HepG2 (cell line): ENCODE measurements around the gene ZG16. TPM values are rescaled to one million over a fixed set of nuclear protein-coding genes. Genes with fewer than 3 reads are reported as not detected.
A peak's percentile ranks its signal among the peaks of the same experiment; 100 is the strongest.

Experiments used
- GZF1 ChIP-seq: sonication (generic); formaldehyde crosslinking; IDR thresholded peaks from 2 replicates; pipeline ENCODE4 v1.5.1; 2020; ENCODE audit warnings: mild to moderate bottlenecking, missing genetic modification reagents
- HNF4A ChIP-seq: sonication (generic); formaldehyde crosslinking; IDR thresholded peaks from 2 replicates; pipeline ENCODE4 v1.4.0; 2020; ENCODE audit warnings: missing genetic modification reagents
- HNRNPH1 ChIP-seq: fragments of 200-400 bp; formaldehyde crosslinking; optimal IDR thresholded peaks from 2 replicates; pipeline ENCODE3; 2017; ENCODE audit warnings: mild to moderate bottlenecking, low read depth, low read length
- MED1 ChIP-seq: sonication (generic); formaldehyde crosslinking; IDR thresholded peaks from 2 replicates; pipeline ENCODE4 v1.4.0; 2020; ENCODE audit warnings: missing genetic modification reagents
- MYNN ChIP-seq: sonication (generic); formaldehyde crosslinking; IDR thresholded peaks from 2 replicates; pipeline ENCODE4 v1.4.0; 2020; ENCODE audit warnings: mild to moderate bottlenecking, low read depth, missing genetic modification reagents
- RCOR2 ChIP-seq: IDR thresholded peaks from 2 replicates; pipeline ENCODE4 v1.6.1; 2016; ENCODE audit warnings: missing biosample characterization, missing genetic modification reagents
- SALL1 ChIP-seq: sonication (generic); formaldehyde crosslinking; IDR thresholded peaks from 2 replicates; pipeline ENCODE4 v1.8.0; 2022; ENCODE audit warnings: mild to moderate bottlenecking, missing genetic modification reagents
- SCMH1 ChIP-seq: sonication (generic); formaldehyde crosslinking; IDR thresholded peaks from 2 replicates; pipeline ENCODE4 v1.9.0; 2021; ENCODE audit warnings: missing genetic modification reagents, mild to moderate bottlenecking, borderline replicate concordance
- SRSF9 ChIP-seq: fragments of 200-400 bp; formaldehyde crosslinking; IDR thresholded peaks from 2 replicates; pipeline ENCODE4 v1.6.1; 2018; ENCODE audit warnings: borderline replicate concordance, mild to moderate bottlenecking, low read depth, low read length; ENCODE audit not compliant: insufficient read depth, poor library complexity, severe bottlenecking
- TBP ChIP-seq: sonication (generic); formaldehyde crosslinking; IDR thresholded peaks from 2 replicates; pipeline ENCODE4 v1.5.0; 2020; ENCODE audit warnings: missing genetic modification reagents
- ZBTB1 ChIP-seq: sonication (generic); formaldehyde crosslinking; IDR thresholded peaks from 2 replicates; pipeline ENCODE4 v1.4.0; 2020; ENCODE audit warnings: missing genetic modification reagents, borderline replicate concordance
- ZBTB38 ChIP-seq: sonication (generic); formaldehyde crosslinking; IDR thresholded peaks from 2 replicates; pipeline ENCODE4 v1.5.1; 2020; ENCODE audit warnings: mild to moderate bottlenecking, missing genetic modification reagents
- ZC3H13 ChIP-seq: sonication (generic); formaldehyde crosslinking; IDR thresholded peaks from 2 replicates; pipeline ENCODE4 v1.8.1; 2023; ENCODE audit warnings: mild to moderate bottlenecking, missing genetic modification reagents, moderate library complexity
- ZKSCAN8 ChIP-seq: IDR thresholded peaks from 2 replicates; pipeline ENCODE4 v1.6.1; 2016; ENCODE audit warnings: borderline replicate concordance, missing genetic modification reagents, missing compliant biosample characterization
- ZNF3 ChIP-seq: IDR thresholded peaks from 2 replicates; pipeline ENCODE4 v1.7.0; 2017; ENCODE audit warnings: inconsistent platforms
- ZNF557 ChIP-seq: sonication (generic); formaldehyde crosslinking; IDR thresholded peaks from 2 replicates; pipeline ENCODE4 v1.4.0; 2020; ENCODE audit warnings: missing genetic modification reagents
- polyA plus RNA-seq, 8 experiments: library from polyadenylated mRNA; depleted of rRNA in 3 of 8; stranded (reverse) in 7 of 8; unstranded in 1 of 8; fragments of >200 nt; fragmentation: Illumina TruSeq in 4 of 8; extraction: Trizol in 4 of 8; gene quantifications; 2 replicates each; pipeline versions ENCODE4 v1.2.1 to v1.2.3, GENCODE V29; 2011 to 2016; ENCODE audit warnings: low read depth in 4 of 8, missing spikeins in 1 of 8, mixed read lengths in 1 of 8; ENCODE audit not compliant: insufficient read depth in 1 of 8
- total RNA-seq, 5 experiments: library from RNA; depleted of rRNA; stranded (reverse); fragments of >200 nt; fragmentation: Illumina TruSeq; extraction: Trizol; gene quantifications; 2 replicates each; pipeline ENCODE4 v1.2.3, GENCODE V29; 2016; ENCODE audit warnings: low read depth in 1 of 5
- TF ChIP-seq, protein P1 (sequence below): sonication (generic); formaldehyde crosslinking; IDR thresholded peaks from 2 replicates; pipeline ENCODE4 v1.4.0; 2020; ENCODE audit warnings: missing genetic modification reagents, borderline replicate concordance
- TF ChIP-seq, protein P2 (sequence below): sonication (generic); formaldehyde crosslinking; IDR thresholded peaks from 2 replicates; pipeline ENCODE4 v1.4.0; 2020; ENCODE audit warnings: missing genetic modification reagents, borderline replicate concordance
- TF ChIP-seq, protein P3 (sequence below): sonication (generic); formaldehyde crosslinking; IDR thresholded peaks from 2 replicates; pipeline ENCODE4 v1.5.0; 2020; ENCODE audit warnings: missing genetic modification reagents, mild to moderate bottlenecking, borderline replicate concordance
- TF ChIP-seq, protein P4 (sequence below): sonication (generic); formaldehyde crosslinking; IDR thresholded peaks from 2 replicates; pipeline ENCODE4 v1.4.0; 2020; ENCODE audit warnings: low read depth, missing genetic modification reagents
- TF ChIP-seq, protein P5 (sequence below): sonication (generic); formaldehyde crosslinking; IDR thresholded peaks from 2 replicates; pipeline ENCODE4 v1.4.0; 2020; ENCODE audit warnings: mild to moderate bottlenecking, missing genetic modification reagents

Gene ZG16
- total and polyA plus RNA-seq, 2 of the 13 experiments (the other 11 are each of a cell fraction or from before 2014, with no cell fraction given): 0.04 to 0.07 TPM

DNA sequence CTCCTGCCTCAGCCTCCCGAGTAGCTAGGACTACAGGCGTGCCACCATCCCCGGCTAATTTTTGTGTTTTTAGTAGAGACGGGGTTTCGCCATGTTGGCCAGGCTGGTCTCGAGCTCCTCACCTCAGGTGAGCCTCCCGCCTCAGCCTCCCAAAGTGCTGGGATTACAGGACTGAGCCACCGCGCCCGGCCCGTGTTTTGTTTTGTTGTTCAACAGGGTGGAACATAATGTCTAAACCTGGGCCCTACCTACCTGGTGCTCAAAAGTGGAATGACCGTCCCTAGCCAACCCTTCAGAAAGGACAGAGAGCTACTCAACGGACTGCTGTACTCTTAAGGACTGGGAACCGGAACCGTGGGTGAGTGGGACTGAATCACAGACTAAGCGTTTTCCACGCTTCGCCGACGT lies 11.7 kb downstream of the ZG16 start (continued):
- TF ChIP-seq, protein P1, sequence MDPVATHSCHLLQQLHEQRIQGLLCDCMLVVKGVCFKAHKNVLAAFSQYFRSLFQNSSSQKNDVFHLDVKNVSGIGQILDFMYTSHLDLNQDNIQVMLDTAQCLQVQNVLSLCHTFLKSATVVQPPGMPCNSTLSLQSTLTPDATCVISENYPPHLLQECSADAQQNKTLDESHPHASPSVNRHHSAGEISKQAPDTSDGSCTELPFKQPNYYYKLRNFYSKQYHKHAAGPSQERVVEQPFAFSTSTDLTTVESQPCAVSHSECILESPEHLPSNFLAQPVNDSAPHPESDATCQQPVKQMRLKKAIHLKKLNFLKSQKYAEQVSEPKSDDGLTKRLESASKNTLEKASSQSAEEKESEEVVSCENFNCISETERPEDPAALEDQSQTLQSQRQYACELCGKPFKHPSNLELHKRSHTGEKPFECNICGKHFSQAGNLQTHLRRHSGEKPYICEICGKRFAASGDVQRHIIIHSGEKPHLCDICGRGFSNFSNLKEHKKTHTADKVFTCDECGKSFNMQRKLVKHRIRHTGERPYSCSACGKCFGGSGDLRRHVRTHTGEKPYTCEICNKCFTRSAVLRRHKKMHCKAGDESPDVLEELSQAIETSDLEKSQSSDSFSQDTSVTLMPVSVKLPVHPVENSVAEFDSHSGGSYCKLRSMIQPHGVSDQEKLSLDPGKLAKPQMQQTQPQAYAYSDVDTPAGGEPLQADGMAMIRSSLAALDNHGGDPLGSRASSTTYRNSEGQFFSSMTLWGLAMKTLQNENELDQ: no peak
- TF ChIP-seq ZNF557 (CRISPR knock-in tag) (no peak), SCMH1 (no peak), TBP (CRISPR knock-in tag) (0 out of 2 replicates have a peak, but pooled peaks have one; percentile 61), SRSF9 (no peak), SALL1 (no peak), ZKSCAN8 (no peak), ZBTB1 (CRISPR knock-in tag) (no peak), MYNN (CRISPR knock-in tag) (no peak), GZF1 (CRISPR knock-in tag) (no peak), MED1 (CRISPR knock-in tag) (no peak), ZC3H13 (CRISPR knock-in tag) (no peak), HNF4A (no peak), HNRNPH1 (no peak), RCOR2 (CRISPR knock-in tag) (0 out of 2 replicates have a peak, but pooled peaks have one; percentile 14), ZBTB38 (CRISPR knock-in tag) (peak; percentile 90), ZNF3 (CRISPR knock-in tag) (no peak)
- TF ChIP-seq, protein P2, sequence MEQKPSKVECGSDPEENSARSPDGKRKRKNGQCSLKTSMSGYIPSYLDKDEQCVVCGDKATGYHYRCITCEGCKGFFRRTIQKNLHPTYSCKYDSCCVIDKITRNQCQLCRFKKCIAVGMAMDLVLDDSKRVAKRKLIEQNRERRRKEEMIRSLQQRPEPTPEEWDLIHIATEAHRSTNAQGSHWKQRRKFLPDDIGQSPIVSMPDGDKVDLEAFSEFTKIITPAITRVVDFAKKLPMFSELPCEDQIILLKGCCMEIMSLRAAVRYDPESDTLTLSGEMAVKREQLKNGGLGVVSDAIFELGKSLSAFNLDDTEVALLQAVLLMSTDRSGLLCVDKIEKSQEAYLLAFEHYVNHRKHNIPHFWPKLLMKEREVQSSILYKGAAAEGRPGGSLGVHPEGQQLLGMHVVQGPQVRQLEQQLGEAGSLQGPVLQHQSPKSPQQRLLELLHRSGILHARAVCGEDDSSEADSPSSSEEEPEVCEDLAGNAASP: no peak
- TF ChIP-seq, protein P3, sequence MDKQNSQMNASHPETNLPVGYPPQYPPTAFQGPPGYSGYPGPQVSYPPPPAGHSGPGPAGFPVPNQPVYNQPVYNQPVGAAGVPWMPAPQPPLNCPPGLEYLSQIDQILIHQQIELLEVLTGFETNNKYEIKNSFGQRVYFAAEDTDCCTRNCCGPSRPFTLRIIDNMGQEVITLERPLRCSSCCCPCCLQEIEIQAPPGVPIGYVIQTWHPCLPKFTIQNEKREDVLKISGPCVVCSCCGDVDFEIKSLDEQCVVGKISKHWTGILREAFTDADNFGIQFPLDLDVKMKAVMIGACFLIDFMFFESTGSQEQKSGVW (CRISPR knock-in tag): no peak
- TF ChIP-seq, protein P4, sequence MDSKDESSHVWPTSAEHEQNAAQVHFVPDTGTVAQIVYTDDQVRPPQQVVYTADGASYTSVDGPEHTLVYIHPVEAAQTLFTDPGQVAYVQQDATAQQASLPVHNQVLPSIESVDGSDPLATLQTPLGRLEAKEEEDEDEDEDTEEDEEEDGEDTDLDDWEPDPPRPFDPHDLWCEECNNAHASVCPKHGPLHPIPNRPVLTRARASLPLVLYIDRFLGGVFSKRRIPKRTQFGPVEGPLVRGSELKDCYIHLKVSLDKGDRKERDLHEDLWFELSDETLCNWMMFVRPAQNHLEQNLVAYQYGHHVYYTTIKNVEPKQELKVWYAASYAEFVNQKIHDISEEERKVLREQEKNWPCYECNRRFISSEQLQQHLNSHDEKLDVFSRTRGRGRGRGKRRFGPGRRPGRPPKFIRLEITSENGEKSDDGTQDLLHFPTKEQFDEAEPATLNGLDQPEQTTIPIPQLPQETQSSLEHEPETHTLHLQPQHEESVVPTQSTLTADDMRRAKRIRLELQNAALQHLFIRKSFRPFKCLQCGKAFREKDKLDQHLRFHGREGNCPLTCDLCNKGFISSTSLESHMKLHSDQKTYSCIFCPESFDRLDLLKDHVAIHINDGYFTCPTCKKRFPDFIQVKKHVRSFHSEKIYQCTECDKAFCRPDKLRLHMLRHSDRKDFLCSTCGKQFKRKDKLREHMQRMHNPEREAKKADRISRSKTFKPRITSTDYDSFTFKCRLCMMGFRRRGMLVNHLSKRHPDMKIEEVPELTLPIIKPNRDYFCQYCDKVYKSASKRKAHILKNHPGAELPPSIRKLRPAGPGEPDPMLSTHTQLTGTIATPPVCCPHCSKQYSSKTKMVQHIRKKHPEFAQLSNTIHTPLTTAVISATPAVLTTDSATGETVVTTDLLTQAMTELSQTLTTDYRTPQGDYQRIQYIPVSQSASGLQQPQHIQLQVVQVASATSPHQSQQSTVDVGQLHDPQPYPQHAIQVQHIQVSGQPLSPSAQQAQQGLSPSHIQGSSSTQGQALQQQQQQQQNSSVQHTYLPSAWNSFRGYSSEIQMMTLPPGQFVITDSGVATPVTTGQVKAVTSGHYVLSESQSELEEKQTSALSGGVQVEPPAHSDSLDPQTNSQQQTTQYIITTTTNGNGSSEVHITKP (CRISPR knock-in tag): no peak
- TF ChIP-seq, protein P5, sequence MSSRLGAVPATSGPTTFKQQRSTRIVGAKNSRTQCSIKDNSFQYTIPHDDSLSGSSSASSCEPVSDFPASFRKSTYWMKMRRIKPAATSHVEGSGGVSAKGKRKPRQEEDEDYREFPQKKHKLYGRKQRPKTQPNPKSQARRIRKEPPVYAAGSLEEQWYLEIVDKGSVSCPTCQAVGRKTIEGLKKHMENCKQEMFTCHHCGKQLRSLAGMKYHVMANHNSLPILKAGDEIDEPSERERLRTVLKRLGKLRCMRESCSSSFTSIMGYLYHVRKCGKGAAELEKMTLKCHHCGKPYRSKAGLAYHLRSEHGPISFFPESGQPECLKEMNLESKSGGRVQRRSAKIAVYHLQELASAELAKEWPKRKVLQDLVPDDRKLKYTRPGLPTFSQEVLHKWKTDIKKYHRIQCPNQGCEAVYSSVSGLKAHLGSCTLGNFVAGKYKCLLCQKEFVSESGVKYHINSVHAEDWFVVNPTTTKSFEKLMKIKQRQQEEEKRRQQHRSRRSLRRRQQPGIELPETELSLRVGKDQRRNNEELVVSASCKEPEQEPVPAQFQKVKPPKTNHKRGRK (CRISPR knock-in tag): no peak; the same call in none of the 2 replicates
